Stimulated activated CD4-positive, alpha-beta T cell treated with anti-CD3 and anti-CD28 coated beads, Interleukin-15, amount 100 ng/mL, for 24 hours (primary cell): ENCODE measurements around the gene NKX6-1.

Source experiments
- DNase-seq: peaks from one replicate; pipeline ENCODE4 v3.0.0-alpha.2; 2020

The NKX6-1 gene

DNA sequence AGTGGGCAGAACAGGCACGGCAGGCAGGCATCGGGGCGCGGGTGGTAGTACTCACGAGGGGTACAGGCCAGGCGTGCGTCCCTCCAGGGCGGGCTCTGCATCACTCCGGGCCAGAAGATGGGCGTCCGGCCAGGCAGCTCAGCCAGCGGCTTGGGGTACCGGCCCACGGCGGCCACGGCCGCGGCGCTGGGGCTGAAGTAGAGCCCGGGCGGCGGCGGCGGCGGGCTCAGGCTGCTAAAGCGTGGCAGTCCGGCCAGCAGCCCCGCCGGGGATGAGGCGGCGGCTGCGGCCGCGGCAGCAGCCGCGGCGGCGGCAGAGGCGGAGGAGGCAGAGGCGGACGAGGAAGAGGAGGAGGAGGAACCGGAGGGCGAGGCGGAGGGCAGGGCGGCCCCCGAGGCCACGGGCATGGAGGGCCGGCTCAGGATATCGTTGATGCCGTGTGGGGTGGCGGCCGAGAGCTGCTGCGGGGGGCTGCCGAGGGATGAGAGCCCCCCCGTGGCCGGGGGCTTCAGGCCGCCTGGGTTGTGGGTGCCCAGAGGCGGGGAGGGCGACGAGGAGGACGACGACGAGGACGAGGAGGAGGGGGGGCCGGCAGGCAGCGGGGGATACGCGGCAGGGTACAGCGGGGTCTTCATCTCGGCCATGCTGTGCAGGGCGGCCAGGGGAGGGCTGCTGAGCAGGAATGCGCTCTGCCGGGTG, 1.4 kb downstream of the NKX6-1 start:
- DNase-seq, result no peak

DNA sequence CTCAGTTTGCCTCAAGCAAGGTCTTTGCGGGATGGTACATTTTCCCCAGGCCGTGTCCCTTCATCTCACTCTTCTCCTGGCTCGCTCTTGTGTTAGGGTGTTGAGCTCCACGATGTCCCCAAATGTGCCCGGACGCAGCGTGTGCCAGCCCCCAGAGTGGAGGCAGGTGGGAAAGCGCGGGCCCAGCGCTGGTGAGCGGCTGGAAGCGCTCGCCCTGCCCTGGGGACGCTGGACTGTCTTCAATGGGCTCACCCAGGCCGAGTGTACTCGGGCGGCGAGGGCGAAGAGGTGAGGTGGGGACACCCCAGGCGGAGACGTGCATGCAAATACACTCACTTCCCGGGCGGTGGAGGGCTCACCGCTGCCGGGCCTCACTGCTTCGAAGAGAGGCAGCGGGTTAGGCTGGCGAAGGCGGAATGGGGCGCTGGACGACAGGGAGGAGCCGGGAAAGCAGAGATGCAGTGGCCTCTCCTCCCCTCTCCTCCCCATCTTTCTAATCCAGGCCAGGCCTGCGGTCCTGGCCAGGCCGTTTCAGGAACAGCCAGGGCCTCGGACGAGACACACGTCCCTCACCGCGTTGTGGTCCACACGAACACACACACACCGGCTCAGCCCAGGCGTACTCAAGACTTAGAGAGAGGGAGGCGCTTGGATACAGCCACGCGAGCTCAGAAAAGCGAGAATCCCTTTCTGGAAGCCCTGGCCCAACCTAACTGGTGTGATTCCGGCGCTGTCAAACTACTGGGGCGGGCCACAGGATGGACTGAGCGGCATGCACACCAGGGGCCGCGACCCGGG, 2.2 kb downstream of the NKX6-1 start:
- DNase-seq, result peak; percentile 23

DNA sequence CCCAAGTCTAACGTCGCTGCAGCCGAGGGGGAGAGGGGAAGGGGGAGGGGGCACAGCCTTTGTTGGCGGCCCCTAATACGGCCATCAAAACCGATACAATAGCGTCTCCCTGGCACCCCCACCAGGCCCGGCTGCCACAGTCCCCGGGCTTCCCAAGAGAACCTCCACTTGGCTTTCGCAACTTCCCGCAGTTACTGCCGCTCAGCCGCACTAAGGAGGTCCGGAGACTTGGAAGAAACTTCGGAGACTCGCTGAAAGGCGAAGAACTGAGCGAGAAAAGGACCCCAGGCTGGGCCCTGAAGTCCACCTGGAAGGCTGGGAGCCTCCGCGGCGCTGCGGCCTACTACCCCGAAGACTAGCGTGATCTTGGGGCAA, 2.8 kb downstream of the NKX6-1 start:
- no peak for DNase-seq

DNA sequence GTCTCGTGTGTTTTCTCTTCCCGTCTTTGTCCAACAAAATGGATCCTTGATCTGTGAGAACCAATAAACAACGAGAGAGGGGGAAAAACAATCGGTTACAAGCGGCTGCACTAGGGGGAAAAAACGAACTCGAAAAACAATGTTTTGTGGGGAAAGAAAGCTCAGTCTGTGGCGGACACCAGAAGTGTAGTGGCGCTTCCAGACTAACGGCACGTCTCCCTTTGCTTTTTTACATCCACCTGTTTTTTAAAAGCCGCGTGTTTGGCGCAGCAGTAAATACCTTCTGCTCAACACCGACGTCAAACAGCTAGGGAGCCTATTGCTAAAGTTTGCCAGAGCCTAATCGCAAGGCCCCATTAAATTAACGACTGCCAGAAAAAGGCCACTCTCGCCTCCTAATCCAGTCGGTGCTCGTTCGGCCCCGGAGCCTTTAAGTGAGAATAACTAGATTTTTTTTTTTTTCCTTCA, 3.3 kb downstream of the NKX6-1 start:
- no peak for DNase-seq

DNA sequence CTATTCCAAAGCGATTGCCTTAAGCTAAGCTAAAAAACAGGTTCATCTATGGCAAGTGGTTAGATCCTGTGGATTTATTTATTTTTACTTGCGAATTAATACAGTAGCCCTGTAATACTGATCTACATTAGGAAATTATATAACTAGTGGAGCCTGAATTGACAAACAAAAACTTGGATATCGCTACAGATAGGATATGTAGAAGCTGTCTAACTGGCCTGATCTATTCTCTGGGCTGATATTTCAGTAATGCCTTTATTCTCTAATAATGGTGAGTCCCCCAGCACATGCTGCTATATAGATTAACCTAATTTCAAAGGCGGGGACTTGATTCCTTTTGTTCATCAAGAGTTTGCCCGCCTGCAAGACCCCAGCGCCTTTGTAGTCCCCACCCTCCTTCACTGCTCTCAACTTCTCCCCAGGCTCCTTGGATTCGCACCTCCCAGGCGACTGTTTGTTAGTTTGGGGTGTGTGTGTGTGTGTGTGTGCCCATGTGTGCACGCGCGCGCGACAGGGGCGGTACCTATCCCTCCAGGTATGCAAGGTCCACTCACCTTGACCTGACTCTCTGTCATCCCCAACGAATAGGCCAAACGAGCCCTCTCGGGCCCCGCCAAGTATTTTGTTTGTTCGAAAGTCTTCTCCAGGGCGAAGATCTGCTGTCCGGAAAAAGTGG, 3.8 kb downstream of the NKX6-1 start:
- DNase-seq, result no peak

DNA sequence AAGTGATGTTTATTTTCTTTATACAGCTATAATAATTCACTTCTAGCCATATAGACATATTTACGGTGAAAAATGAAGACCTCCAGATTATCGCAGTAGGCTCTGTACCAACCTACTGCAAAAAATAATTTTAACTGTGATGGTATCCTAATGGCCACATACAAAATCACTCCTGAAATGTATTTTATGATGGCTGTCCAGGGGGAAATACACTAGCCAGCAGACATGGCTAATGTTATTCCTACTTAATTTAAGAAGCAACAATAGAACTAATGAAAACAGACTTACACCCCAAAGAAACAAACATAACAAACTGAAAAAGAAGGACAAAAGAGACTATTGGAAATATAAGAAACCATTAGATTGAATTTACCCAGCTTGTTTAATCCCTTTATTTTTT, 4.6 kb downstream of the NKX6-1 start:
- no peak for DNase-seq

DNA sequence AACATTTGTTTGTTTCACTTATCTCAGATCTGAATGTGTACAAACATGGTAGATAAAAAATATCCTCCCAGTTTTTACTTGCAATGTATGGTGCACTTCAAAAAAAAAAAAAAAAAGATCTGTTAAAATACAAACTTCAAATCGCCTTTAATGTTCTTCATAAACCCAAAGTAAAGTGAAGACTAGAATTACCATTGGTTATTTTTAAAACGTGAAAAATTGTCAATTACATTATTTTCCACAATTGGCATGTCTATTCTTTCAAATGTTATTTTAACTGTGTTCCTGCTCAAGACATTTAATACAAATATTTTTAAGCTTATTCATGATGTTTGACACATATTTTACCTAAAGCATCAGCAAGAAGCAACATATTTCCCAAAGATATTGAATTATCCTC, 5.0 kb downstream of the NKX6-1 start:
- DNase-seq, result no peak

DNA sequence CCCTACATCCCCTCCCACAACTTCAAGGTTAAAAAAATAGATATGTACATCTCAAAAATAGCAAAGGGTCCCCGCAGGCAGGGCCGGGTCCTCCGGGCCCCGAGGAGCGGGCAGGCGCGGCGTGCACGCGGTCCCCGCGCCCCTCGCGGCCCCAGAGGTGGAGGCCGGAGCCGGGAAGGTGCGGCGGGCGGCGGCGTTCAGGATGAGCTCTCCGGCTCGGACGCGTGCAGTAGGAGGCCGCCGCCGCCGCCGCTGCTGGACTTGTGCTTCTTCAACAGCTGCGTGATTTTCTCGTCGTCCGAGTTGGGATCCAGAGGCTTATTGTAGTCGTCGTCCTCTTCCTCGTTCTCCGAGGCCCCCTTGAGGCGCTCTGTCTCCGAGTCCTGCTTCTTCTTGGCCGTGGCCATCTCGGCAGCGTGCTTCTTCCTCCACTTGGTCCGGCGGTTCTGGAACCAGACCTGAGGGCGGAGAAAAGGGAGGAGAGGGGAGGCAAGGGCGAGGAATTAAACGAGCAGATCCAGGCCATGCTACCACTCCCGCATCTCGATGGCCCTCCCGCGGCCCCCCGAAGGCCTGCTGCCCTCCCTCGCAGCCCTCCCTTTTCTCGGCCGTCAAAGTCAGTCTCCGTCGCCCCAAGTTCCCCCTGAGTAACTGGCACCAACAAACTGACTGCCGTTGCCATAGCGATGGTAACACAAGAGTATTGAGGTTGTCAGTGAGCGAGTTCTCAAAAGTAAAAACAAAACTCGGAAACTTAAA, 5.8 kb downstream of the NKX6-1 start:
- no peak for DNase-seq

DNA sequence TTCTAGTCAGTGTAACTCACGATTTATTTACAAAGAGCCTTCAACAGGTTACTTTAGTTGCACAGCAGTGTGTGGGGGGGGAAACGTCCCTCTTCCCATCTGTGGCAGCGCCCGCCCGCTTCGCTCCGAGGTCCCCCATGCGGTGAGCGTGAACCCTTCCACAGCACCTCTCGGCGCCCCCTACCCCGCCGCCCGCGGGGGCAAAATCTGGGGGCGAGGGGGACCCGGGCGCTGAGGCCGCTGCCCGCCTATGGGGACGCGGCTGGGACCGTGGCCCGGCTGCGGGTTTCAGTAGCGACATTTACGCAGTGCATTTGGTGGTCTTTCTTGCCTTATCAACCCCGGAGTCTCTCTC, 6.4 kb downstream of the NKX6-1 start:
- no peak for DNase-seq

DNA sequence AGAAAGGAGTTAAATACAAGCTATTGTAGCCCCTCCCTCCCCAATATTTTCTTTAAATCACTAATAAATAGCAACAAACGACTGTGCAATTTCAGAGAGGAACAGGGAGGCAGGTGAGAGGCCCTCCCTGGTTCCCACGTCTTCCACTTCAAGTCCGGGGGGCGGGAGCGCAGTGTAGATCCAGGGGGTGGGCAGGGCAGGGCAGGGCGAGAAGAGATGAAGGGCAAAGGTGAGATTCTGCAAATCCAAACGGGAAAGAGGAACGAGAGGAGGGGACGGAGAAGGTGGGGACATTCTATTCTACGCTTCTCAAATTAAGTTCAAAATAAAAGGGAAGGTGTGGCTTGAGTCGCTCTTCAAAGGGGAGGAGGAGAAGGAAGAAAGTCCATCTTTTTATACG, 6.8 kb downstream of the NKX6-1 start:
- DNase-seq, result no peak

DNA sequence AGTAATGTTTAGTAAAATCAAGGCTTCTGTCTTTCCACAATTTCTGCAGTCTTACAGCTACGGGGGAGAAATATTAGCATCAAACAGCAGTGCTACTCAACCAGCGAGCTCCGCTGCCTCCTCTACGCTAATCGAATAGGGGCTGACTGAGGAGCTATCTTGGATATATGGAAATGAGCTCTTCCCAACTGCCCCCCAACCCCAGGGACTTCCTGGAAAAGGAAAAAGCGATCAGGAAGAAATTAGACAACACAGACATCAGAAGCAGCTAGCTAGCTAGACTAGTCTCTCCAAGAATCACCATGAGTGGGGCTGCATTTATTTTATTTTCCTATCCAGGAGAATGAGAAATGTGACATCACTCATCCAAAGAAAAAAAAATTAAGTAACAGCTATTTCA, 7.6 kb downstream of the NKX6-1 start:
- no peak for DNase-seq

DNA sequence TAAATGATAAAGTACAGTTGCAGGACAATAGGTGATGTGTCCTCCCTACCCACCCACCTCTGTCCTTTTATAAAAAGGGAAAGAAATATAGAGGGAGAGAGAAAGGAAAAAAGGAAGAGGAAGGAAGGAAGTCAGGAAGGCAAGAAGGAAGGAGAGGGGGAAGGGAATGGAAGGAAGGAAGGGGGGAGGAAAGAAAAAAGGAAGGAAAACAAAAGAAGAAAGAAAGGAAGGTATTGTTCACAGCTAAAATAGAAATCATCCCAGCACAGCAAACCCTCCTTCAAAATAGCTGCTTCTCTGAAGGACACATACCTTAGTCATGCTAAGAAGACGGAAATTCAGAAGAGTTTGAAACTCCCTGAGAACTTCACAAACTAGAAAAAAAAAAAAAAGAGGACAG, 8.4 kb downstream of the NKX6-1 start:
- DNase-seq, result no peak

DNA sequence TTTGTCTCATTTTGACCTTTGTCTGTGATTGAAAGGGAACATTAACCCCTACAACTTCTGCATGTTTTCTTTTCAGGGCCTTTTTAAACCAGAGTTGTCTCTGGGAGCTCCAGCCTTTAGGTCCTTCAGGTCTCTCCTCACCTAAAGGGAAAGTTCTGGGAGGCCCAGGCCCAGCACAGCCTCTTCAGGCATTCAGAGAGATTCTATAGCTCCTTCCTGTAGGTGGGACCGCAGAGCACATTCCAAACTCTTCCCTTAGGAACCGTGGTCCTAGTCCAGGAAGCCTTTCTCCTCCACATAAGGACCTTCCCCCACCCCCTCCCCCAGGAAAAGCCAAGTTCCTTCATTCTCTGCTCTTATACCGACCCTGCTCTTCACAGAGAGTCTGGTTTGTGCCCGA, 14.9 kb downstream of the NKX6-1 start:
- DNase-seq, result no peak

DNA sequence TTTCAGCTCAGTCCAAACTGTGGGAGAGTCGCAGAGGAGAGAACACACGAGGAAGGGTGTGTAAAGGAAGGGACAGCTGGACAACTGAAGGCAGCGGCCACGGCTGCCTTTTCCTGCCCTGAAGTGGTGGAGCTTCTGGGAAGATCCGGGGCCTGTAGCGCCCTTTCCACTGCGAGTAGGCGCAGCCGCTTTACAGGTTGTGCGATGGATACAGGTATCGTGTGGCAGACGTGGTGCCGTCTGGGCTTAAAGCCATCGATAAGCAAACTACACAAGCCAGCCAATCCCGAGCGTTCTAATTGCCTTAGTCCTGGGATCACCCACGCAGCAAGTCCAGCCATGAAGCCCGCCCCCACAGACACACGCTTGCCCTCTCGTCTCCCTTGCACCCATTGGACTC, 15.4 kb downstream of the NKX6-1 start:
- no peak for DNase-seq

DNA sequence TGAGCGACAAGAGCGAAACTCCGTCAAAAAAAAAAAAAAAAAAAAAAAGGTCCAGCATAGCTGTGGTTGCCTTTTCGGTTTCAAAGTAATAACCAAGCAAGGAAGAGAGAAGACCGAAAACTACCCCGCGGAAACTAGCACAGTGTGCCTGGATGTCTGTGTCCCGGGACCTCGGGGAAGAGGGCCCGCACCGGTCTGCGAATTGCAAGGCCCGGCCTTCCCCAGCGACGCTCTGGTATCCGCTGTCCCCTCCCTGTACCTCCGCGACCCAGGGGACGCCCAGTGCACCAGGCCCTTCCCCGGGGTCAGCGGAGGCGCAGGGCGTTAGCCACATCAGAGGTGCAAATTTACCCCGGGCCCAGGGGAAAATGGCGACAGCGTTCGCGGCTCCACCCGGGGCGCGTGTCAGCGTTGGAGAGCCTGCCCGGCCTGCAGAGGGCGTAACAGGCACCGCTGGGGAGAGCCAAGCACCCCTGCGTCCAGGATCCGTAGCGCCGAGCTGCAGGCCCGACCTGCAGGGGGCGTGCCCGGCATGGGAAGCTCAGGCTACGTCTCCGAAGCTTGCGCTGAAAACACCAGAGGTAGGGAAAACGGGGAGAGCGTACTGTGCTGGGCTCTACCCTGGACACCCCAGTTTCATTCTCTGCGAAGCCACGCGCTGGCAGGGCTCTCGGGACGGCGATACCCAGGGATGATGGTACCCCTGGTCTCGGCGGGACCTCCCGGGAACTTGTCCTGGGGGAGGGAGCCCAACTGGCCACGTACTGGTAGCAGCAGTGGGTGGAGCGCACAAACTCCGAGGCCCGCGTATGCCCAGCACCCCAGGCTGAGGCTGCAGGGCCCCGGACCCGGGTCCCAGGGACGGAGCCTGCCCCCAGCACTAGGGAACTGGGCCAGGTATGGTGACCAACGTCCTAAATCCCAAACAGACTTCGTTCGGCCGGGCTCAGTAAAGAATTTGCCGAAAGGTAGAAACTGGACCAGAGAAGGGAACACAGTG, 16.2 kb downstream of the NKX6-1 start:
- DNase-seq, result peak; percentile 40

DNA sequence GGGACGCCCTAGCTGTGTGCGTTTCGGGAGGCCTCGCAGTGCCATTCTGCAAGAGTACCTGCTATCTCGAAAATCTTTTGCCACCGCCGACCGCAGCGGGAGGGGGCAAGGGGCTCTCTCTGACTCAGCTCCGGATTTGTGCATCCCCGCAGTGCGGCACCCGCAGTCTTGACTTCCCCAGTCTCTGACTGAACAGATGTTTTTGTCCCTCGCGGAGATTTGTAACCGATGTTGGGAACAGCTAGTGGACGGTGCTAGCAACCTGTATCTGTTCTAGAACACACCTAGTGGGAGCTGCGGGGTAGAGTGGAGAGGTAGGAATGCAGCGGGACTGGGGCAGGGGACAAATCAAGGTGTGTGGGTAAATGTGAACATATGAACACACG, 17.2 kb downstream of the NKX6-1 start:
- no peak for DNase-seq

DNA sequence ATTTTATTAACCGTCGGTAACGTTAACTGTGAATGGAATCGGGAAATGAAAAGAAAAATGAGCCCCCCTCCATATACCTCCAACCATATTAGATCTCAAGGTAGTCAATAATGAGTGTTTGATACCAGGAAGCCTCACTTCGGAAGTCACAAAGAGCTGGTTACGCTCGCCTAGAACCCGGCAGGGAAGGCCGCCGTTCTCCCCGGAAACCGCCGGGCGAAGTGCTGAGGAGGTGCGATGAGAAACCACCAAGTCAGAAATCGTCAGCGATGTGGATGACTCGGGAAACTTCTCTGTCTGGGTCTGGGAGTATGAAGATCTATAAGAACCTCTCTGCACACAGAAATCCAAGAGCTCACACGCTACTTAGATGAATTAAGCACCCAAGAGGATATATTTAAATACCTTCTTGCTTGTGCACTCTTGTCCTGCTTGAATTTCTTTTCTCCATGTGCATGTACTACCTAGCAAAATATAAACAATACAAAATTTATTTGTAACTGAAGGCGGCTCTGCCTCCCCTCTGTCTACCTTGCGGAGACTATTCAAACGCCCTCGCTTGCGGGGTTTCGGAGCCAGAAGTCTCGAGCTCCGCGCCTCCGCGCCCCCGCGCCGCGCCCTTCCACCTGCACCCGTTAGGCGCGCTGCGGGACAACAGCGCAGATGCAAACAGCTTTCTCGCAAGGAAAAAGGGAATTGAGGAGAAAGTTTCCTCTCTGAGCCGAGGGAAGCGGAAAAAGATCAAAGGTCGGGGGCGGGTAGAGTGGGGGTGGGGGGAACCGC, 17.8 kb downstream of the NKX6-1 start:
- no peak for DNase-seq

DNA sequence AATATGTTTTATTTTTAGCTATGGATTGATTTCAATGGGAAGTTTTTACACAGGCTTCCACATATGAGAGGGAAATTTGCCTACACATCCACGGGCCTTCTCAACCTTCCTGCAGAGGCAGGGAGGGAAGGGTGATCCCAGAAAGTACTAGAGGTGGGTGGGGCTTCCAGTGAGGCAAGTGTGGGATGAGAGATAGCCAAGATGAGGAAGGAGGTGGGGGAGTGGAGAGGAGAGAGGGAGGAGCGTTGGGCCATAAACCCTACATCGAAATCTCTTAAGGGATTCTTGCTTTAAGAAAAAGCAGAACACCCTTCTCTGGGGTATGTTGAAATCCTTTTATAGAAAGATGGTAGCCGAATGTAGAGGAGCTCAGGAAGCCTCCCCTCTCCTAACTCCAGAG, 19.0 kb downstream of the NKX6-1 start:
- DNase-seq, result no peak

DNA sequence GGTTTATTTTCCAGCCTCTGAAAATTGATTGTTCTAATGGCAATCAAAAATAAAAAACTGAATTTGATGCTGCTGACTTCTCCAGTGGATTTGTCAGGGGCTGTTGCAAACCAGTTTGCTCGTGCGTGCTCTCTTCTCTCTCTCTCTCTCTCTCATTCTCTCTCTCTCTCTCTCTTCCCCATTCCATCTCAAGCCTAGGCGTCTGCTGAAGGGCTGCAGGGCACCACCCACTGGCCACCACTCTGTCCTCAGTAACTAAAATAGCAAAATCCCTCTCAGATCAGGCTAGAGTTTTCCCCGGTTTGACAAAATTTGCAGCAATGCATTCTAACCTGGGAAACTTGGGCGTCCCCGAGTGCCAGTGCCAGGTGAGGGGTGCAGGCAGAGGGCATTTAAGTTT, 19.4 kb downstream of the NKX6-1 start:
- no peak for DNase-seq

DNA sequence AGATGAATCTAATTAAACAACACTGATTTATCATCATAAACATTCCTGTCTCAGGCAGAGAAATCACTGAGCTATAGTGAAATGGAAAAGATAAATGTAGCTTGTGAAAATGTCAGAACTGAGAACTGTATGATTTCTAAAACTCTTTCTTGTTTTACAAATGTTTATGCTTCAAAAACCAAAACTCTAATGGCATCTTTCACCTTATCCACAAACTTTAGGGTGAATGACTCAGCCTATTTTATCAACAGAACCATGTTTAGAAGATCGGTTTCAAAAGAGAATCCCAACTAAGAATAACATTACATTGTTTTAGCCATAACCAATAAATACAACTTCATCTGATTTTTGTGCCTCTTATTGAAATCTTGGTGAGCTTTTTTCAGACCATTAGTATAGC, 21.4 kb downstream of the NKX6-1 start:
- DNase-seq, result no peak

DNA sequence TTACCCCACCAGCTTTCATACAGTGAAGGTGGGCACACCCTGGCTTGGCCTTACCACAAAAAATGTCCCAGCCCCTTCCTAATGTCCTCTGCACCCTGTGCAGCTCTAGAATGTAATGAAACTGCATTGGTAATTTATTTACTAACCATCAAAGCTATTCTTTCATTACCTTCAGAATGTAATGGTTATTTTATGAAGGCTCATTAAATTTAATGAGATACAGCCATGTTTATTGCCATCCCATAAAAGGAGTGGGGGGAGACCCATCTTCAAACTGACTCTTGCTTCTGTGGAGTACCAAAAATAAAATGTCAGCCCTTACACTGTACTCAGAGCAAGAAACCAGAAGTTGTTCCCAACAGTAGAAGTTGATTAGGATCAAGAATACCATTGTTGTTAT, 25.0 kb downstream of the NKX6-1 start:
- no peak for DNase-seq
